SK-MEL-5 (cell line): ENCODE measurements around the gene PHGDH. TPM values are rescaled to one million over a fixed set of nuclear protein-coding genes. Genes with fewer than 3 reads are reported as not detected.
"Not testable (repeated sequence)": the region's sequence is repeated elsewhere in the genome, so short reads cannot be mapped to it uniquely, and the experiment has no call there.

Experiments
- DNase-seq: peaks from one replicate; pipeline ENCODE4 v3.0.0-alpha.2; 2016; ENCODE audit warnings: low read depth, low spot score
- in situ Hi-C: cut with HindIII; loops from 2 replicates; pipeline ENCODE4 v1.10.0; 2016; ENCODE audit warnings: low sequenced_read_pairs, high pct_unique_total_duplicates, low pct_unique_long_range_greater_than_20kb
- total RNA-seq: library from RNA; depleted of rRNA; stranded (reverse); fragments of >200 nt; shearing (Covaris generic); gene quantifications from 2 replicates; pipeline ENCODE4 v1.2.3, GENCODE V29; 2014

Gene PHGDH
- total RNA-seq, 1 experiment from 2014 or later = 98.5 TPM

GRCh38 chr1:119687434-119688079 is 24.2 kb upstream of the PHGDH start:
- in situ Hi-C loops = no loop called here
- DNase-seq = no peak

DNA sequence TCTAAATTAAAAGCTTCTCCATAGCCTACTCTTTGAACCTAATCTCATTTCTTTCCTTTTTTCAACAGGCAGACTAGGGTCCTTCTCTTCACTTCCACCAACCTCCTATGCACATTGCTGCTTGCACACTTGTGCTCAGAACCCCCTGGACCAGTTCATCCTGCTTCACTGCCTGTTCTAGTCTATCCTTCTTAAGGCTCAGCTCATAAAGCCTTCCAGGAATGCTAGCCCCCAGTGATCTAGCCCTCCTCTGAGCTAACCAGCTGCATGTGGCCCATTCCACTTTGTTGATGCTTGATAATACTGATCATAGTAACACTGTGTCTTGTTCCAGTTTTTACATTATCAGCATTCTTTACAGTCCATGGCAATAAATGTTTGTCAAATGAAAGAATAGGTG is 22.9 kb upstream of the PHGDH start:
- in situ Hi-C loops = no loop called here

DNA sequence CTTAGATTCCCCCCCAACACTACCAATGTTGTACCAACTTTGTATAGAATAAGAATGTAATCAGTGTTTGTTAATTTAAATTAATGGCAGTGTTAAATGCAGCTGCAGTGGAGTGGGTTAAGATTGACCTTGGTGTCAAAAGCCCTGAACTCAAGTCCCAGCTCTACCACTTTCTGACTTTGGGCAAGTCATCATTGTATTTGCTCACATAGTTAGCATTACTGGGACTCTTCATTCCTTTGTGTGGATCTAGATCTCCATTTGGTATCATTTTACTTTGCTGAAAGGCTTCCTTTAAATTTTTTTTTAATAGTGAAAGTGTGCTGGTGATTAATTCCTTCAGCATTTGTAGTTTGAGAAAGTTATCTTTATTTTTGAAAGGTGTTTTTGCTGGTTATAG is 22.2 kb upstream of the PHGDH start:
- DNase-seq = no peak
- in situ Hi-C loops = no loop called here

More for the DNA sequence above, 22.9 kb upstream of the PHGDH start:
- no peak for DNase-seq

DNA sequence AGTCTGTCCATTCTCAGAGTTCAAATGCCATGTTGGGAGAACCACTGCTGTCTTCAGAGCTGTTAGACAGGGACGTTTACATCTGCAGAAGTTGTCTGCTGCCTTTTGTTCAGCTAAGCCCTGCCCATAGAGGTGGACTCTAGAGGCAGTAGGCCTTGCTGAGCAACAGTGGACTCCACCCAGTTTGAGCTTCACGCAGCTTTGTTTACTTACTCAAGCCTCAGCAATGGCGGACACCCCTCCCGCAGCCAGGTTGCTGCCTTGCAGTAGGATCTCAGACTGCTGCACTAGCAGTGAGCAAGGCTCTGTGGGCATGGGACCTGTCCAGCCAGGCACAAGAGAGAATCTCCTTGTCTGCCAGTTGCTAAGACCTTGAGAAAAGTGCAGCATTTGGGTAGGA is 14.9 kb upstream of the PHGDH start:
- DNase-seq, in situ Hi-C loops: not testable (repeated sequence)

- in situ Hi-C loops = no loop called here
- DNase-seq = no peak
Observed at GRCh38 chr1:119697598-119697997, 14.1 kb upstream of the PHGDH start.

- in situ Hi-C loops = no loop called here
- no peak for DNase-seq
Observed at GRCh38 chr1:119700326-119700725, 11.4 kb upstream of the PHGDH start.

- DNase-seq = no peak
- in situ Hi-C loops = no loop called here
Observed at GRCh38 chr1:119701659-119702058, 10.1 kb upstream of the PHGDH start.

DNA sequence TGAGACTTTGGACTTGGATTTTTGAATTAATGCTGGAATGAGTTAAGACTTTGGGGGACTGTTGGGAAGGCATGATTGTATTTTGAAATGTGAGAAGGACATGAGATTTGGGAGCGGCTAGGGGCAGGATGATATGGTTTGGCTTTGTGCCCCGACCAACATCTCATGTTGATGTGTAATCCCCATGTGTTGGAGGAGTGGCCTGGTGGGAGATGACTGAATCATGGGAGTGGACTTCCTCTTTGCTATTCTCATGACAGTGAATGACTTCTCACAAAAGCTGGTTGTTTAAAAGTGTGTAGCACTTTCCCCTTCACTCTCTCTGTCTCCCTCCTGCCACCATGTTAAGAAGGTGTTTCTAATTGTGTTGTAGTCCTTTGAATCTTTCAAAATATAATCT is 9.3 kb upstream of the PHGDH start:
- in situ Hi-C loops = no loop called here
- peak; percentile 40 for DNase-seq

DNA sequence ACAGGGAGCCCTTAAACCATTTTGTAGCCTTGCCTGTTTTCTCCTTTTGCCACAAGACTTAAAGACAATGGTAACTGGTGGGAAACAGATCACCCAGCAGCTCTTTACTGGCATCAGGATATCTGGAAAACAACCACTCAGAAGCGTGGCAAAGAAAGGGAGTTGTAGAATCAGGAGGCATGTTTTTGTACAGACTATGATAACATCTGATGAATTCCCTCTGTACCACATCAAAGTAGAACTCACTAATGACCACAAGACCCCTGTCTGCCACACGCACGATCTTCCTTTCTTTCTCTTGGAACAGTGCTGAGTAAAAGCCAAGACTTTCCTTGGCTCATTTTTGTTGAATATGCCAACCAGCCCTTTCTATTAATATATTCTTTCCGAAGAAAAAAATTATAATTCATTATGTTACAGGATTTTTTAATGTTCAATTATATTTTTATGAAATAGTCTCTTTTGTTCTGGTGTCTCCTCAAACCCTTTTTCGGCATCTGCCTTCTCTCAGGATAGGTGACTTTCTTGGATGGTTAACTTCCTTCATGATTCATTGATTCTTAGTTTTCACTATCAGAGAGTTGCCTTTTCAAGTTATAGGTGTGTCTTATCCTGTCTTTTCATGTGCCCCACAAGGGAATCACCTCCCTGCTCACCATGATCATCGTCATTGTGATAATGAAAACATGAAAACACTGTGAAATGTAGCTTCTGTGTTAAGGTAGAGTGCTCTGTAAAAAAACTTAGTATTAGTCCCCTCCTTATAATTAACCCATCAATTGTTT is 7.9 kb upstream of the PHGDH start:
- DNase-seq = no peak
- in situ Hi-C loops = no loop called here

DNA sequence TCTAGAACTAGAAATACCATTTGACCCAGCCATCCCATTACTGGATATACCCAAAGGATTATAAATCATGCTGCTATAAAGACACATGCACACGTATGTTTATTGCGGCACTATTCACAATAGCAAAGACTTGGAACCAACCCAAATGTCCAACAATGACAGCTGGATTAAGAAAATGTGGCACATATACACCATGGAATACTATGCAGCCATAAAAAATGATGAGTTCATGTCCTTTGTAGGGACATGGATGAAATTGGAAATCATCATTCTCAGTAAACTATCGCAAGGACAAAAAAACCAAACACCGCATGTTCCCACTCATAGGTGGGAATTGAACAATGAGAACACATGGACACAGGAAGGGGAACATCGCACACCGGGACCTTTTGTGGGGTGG is 5.1 kb upstream of the PHGDH start:
- in situ Hi-C loops, DNase-seq: not testable (repeated sequence)

GRCh38 chr1:119711356-119711803 is 354 bp upstream of the PHGDH start:
- DNase-seq, in situ Hi-C loops: not testable (repeated sequence)

- in situ Hi-C loops = no loop called here
- DNase-seq = peak; percentile 60
Observed at GRCh38 chr1:119712342-119713038, 756 bp downstream of the PHGDH start.

DNA sequence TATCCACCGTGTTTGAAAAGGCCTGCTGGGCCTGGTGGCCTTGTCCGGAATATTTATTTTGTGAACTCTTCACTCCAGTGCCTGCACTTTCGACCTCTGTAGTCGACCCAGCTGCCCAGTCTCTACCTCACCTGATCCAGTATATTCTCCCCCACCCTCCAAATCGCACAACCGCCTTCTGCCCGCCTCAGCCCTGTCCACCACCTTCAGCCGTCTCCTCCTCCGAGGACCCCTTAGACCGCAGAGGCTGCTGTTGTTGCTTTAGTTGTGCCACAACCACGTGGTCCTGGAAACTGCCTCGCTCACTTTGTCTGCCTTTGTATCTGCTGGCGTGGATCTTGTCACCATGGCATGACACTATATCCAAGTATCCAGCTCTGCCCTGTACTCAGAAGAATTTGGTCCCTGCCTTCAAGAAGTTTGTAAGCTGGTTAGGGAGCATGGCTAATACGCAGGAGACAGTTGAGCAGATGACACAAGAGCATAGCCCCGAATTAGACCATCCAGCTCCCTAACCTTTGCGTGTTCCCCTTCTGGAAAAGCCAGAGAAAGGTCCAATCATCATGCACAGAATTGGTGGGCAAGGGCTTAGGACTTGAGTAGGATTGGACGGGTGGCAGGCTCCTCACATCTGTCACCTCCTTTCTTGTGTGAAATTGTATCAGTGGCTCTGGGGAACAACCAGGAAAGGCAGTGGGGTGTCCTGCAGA is 1.5 kb downstream of the PHGDH start:
- in situ Hi-C loops = no loop called here
- DNase-seq = no peak

GRCh38 chr1:119713749-119714456 is 2.2 kb downstream of the PHGDH start:
- no peak for DNase-seq
- in situ Hi-C loops = no loop called here

- no peak for DNase-seq
- in situ Hi-C loops = no loop called here
Observed at GRCh38 chr1:119714583-119714982, 2.8 kb downstream of the PHGDH start.

- in situ Hi-C loops = no loop called here
- DNase-seq = no peak
Observed at GRCh38 chr1:119715542-119715941, 3.8 kb downstream of the PHGDH start.

GRCh38 chr1:119718409-119718808 is 6.7 kb downstream of the PHGDH start:
- no peak for DNase-seq
- in situ Hi-C loops = no loop called here
